Mucosa of stomach (tissue), 1 donor: ENCODE measurements around the gene BCAR3.
"Not testable (repeated sequence)": the region's sequence is repeated elsewhere in the genome, so short reads cannot be mapped to it uniquely, and the experiment has no call there.

Source experiments
- H3K27me3 ChIP-seq: one replicate; pipeline ENCODE4 v1.7.0; 2013; ENCODE audit warnings: mild to moderate bottlenecking, low read length; ENCODE audit not compliant: control insufficient read depth, insufficient read depth
- H3K36me3 ChIP-seq: one replicate; pipeline ENCODE4 v1.7.0; 2013; ENCODE audit warnings: low read length; ENCODE audit not compliant: control insufficient read depth, insufficient read depth
- H3K4me1 ChIP-seq: one replicate; pipeline ENCODE4 v1.7.0; 2013; ENCODE audit warnings: mild to moderate bottlenecking, low read length; ENCODE audit not compliant: control insufficient read depth, insufficient read depth
- H3K4me3 ChIP-seq: one replicate; pipeline ENCODE4 v1.7.0; 2013; ENCODE audit warnings: low read length
- H3K9ac ChIP-seq: one replicate; pipeline ENCODE4 v1.7.0; 2013; ENCODE audit warnings: mild to moderate bottlenecking, low read length, moderate library complexity
- H3K9me3 ChIP-seq: one replicate; pipeline ENCODE4 v1.7.0; 2013; ENCODE audit warnings: mild to moderate bottlenecking, low read length, moderate library complexity; ENCODE audit not compliant: control insufficient read depth
- donor health status: Pancreatic carcinoma.

BCAR3 gene

GRCh38 chr1:93702111-93702827 is 20.6 kb upstream of the BCAR3 start:
- H3K9ac ChIP-seq, result no peak overlapping the region

GRCh38 chr1:93701629-93702028 is 20.0 kb upstream of the BCAR3 start:
- no peak overlapping the region for H3K9ac ChIP-seq
- no peak overlapping the region for H3K4me3 ChIP-seq
- no peaks in the 10 kb centered on the region for H3K9me3 ChIP-seq
- peaks cover 17% of the 10 kb centered on the region for H3K4me1 ChIP-seq
- no peaks in the 10 kb centered on the region for H3K36me3 ChIP-seq
- H3K27me3 ChIP-seq, result no peaks in the 10 kb centered on the region

More at GRCh38 chr1:93702111-93702827, 20.6 kb upstream of the BCAR3 start:
- Histone ChIP-seq H3K4me3 (no peak overlapping the region), H3K36me3 (no peaks in the 10 kb centered on the region), H3K4me1 (peaks cover 17% of the 10 kb centered on the region), H3K9me3 (no peaks in the 10 kb centered on the region), H3K27me3 (no peaks in the 10 kb centered on the region)

DNA sequence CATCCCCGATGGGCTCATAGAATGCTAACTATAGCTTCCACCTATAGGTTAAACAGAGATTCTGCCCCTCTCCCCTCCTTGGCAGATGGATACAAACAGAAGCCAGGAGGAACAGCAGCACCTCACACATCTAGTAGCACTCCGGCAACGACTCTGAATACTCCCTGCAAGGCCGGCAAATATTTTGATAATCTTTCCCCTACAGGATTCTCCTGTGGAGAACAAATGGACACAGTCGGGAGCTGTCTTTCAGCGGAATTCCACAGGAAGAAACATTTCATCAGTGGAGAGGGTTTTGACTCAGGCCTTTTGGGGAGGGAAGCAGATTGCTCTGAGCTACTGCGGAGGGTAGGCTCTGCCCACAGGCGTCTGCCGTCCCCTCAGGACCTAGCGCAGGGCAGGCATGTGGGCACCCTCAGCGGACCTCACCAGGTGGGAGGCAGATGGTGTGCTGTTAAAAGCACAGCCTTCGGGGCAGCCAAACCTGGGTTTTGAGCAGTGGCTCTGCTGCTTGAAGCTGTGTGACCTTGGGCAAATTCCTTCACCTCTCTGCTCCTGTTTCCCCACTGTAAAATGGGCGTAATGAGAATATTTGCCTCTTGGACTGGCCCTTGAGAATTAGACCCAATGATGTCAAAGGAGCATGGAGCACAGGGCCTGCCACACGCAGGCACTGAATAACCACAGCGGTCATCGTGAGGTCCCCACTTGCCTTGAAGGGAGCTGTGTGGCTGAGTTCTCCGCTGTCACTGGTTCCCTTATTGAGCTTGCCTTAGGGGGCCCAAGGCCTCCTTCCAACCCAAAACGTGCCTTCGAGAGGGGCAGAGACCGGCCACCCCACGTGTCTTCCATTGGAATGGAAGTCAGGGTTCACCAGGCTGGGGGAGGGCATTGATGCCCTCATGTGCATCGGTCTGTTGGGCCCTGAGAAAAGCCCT is 19.2 kb upstream of the BCAR3 start:
- Histone ChIP-seq H3K9me3 (no peaks in the 10 kb centered on the region), H3K4me3 (no peak overlapping the region), H3K9ac (no peak overlapping the region), H3K36me3 (no peaks in the 10 kb centered on the region), H3K27me3 (no peaks in the 10 kb centered on the region), H3K4me1 (peaks cover 17% of the 10 kb centered on the region)

GRCh38 chr1:93699503-93700168 is 18.0 kb upstream of the BCAR3 start:
- H3K27me3 ChIP-seq, result no peaks in the 10 kb centered on the region
- no peaks in the 10 kb centered on the region for H3K36me3 ChIP-seq
- H3K9ac ChIP-seq, result no peak overlapping the region
- H3K4me3 ChIP-seq, result no peak overlapping the region
- peaks cover 17% of the 10 kb centered on the region for H3K4me1 ChIP-seq
- no peaks in the 10 kb centered on the region for H3K9me3 ChIP-seq

DNA sequence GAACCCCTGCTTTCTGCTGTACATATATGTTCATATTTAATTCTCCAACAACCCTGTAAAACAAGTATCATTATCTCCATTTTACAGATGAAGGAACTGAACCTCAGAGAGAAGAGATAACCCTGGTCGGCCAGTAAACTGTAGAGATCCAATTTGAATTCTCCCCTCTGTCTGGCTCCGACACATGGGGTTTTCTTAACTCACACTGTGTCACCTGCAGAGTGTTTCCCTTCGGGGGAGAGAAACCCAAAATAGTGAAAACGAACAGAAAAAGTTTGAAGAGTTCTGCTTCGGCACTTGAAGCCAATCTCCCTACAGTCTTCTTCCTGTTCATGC is 17.4 kb upstream of the BCAR3 start:
- peaks cover 17% of the 10 kb centered on the region for H3K4me1 ChIP-seq
- H3K4me3 ChIP-seq, result no peak overlapping the region
- H3K27me3 ChIP-seq, result no peaks in the 10 kb centered on the region
- no peaks in the 10 kb centered on the region for H3K36me3 ChIP-seq
- H3K9ac ChIP-seq, result no peak overlapping the region
- no peaks in the 10 kb centered on the region for H3K9me3 ChIP-seq

- Histone ChIP-seq H3K36me3 (no peaks in the 10 kb centered on the region), H3K9me3 (no peaks in the 10 kb centered on the region), H3K4me3 (no peak overlapping the region), H3K4me1 (peaks cover 17% of the 10 kb centered on the region), H3K27me3 (no peaks in the 10 kb centered on the region), H3K9ac (no peak overlapping the region)
These were observed 16.9 kb upstream of the BCAR3 start for GRCh38 chr1:93698329-93699048.

- not testable (repeated sequence) for H3K27me3 ChIP-seq, H3K9me3 ChIP-seq, H3K36me3 ChIP-seq, H3K9ac ChIP-seq, H3K4me3 ChIP-seq
- peaks cover 18% of the 10 kb centered on the region for H3K4me1 ChIP-seq
These were observed 15.9 kb upstream of the BCAR3 start for GRCh38 chr1:93697566-93697965.

- no peak overlapping the region for H3K9ac ChIP-seq
- H3K27me3 ChIP-seq, result no peaks in the 10 kb centered on the region
- H3K4me3 ChIP-seq, result no peak overlapping the region
- peaks cover 8% of the 10 kb centered on the region for H3K4me1 ChIP-seq
- no peaks in the 10 kb centered on the region for H3K9me3 ChIP-seq
- H3K36me3 ChIP-seq, result no peaks in the 10 kb centered on the region
These were observed 13.9 kb upstream of the BCAR3 start for GRCh38 chr1:93695411-93696005.

DNA sequence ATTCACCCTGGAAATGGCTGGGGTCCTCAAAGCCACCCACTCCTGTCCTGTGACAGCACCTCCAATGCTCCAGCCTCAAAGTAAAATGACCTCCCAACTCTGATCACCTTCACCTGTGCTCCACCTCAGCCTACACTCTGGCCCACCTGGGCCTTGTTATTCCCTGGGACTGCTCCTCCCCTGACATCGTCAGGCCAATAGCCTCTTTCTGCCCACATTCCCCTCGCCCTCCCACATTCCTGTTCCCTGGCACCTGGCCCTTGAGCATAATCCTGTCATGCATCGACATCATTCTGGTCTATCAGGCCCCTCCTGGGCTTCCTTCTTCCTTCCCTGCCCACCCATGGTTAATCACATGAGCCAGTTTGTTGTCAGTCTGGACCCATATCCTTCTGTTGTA is 13.2 kb upstream of the BCAR3 start:
- Histone ChIP-seq H3K9me3 (no peaks in the 10 kb centered on the region), H3K27me3 (no peaks in the 10 kb centered on the region), H3K4me3 (no peak overlapping the region), H3K36me3 (no peaks in the 10 kb centered on the region), H3K4me1 (peaks cover 8% of the 10 kb centered on the region), H3K9ac (no peak overlapping the region)

GRCh38 chr1:93694039-93694438 is 12.4 kb upstream of the BCAR3 start:
- Histone ChIP-seq H3K36me3 (no peaks in the 10 kb centered on the region), H3K9ac (no peak overlapping the region), H3K27me3 (no peaks in the 10 kb centered on the region), H3K4me1 (peaks cover 8% of the 10 kb centered on the region), H3K4me3 (no peak overlapping the region), H3K9me3 (no peaks in the 10 kb centered on the region)

- Histone ChIP-seq H3K9ac (no peak overlapping the region), H3K9me3 (no peaks in the 10 kb centered on the region), H3K36me3 (no peaks in the 10 kb centered on the region), H3K4me3 (no peak overlapping the region), H3K4me1 (peaks cover 8% of the 10 kb centered on the region), H3K27me3 (no peaks in the 10 kb centered on the region)
These were observed 11.4 kb upstream of the BCAR3 start for GRCh38 chr1:93692983-93693591.
